Fibroblast of mammary gland (primary cell): ENCODE measurements around the gene LRRC59.
"Not testable (repeated sequence)": the region's sequence is repeated elsewhere in the genome, so short reads cannot be mapped to it uniquely, and the experiment has no call there.

Experiments used
- DNase-seq: peaks from one replicate; pipeline ENCODE4 v3.0.0-alpha.2; 2010; ENCODE audit warnings: low read depth
- H3K4me3 ChIP-seq: 2 replicates; pipeline ENCODE4 v1.5.1; 2011; ENCODE audit warnings: low read depth, mild to moderate bottlenecking, low read length, moderate library complexity; ENCODE audit not compliant: control insufficient read depth
- TF ChIP-seq, protein P1 (sequence below): conservative IDR thresholded peaks from 2 replicates; pipeline ENCODE4 v1.5.1; 2011; ENCODE audit warnings: low read depth, low read length, inconsistent platforms; ENCODE audit not compliant: control insufficient read depth, insufficient read depth

Gene LRRC59

DNA sequence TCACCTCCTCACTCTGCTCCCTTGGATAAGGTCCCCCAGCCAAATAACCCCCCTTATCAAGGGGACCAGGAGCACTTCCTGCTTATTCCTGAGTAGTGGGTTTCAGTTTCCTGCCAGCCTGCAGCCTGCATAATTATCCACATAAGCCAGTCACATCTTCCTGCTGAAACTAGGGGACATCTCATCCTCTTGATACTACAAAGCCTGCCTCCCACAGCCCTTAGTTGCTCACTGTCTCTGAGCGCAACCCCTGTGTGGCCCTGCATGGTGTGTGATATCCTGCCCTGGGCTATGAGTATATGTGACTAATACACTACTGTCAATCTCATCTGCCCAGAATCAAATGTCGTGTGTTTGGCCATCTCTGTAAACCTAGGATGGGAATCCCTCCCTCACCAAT, 59.4 kb downstream of the LRRC59 start:
- no peak overlapping the region for H3K4me3 ChIP-seq
- TF ChIP-seq, protein P1, sequence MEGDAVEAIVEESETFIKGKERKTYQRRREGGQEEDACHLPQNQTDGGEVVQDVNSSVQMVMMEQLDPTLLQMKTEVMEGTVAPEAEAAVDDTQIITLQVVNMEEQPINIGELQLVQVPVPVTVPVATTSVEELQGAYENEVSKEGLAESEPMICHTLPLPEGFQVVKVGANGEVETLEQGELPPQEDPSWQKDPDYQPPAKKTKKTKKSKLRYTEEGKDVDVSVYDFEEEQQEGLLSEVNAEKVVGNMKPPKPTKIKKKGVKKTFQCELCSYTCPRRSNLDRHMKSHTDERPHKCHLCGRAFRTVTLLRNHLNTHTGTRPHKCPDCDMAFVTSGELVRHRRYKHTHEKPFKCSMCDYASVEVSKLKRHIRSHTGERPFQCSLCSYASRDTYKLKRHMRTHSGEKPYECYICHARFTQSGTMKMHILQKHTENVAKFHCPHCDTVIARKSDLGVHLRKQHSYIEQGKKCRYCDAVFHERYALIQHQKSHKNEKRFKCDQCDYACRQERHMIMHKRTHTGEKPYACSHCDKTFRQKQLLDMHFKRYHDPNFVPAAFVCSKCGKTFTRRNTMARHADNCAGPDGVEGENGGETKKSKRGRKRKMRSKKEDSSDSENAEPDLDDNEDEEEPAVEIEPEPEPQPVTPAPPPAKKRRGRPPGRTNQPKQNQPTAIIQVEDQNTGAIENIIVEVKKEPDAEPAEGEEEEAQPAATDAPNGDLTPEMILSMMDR: no peak
- no peak for DNase-seq

GRCh38 chr17:50333291-50334057, 63.8 kb downstream of the LRRC59 start:
- H3K4me3 ChIP-seq, DNase-seq: not testable (repeated sequence)

GRCh38 chr17:50332196-50332595, 65.1 kb downstream of the LRRC59 start:
- H3K4me3 ChIP-seq: no peak overlapping the region
- TF ChIP-seq, protein P1: no peak
- DNase-seq: no peak
